Mesendoderm (in vitro differentiated cells): ENCODE data around the gene KAZN.

Source experiments
- DNase-seq: peaks from one replicate; pipeline ENCODE4 v3.0.0; 2013
- H2AK5ac ChIP-seq: 2 replicates; pipeline ENCODE4 v1.6.1; 2013; ENCODE audit warnings: low read length, inconsistent platforms
- H2BK120ac ChIP-seq: 2 replicates; pipeline ENCODE4 v1.6.1; 2013; ENCODE audit warnings: low read depth, mild to moderate bottlenecking, low read length, moderate library complexity, mixed read lengths
- H2BK15ac ChIP-seq: replicated peaks from 2 replicates; pipeline ENCODE4 v1.6.1; 2013; ENCODE audit warnings: low read depth, mild to moderate bottlenecking, moderate library complexity
- H2BK5ac ChIP-seq: 2 replicates; pipeline ENCODE4 v1.6.1; 2013; ENCODE audit warnings: low read length, inconsistent platforms
- H3K18ac ChIP-seq: 2 replicates; pipeline ENCODE4 v1.6.1; 2013; ENCODE audit warnings: mild to moderate bottlenecking, low read length, mixed read lengths
- H3K23ac ChIP-seq: one replicate; pipeline ENCODE4 v1.6.1; 2013; ENCODE audit warnings: low read length
- H3K27ac ChIP-seq: 2 replicates; pipeline ENCODE4 v1.5.1; 2013; ENCODE audit warnings: low read depth, mild to moderate bottlenecking, inconsistent platforms, low read length, moderate library complexity
- H3K27me3 ChIP-seq: 2 replicates; pipeline ENCODE4 v1.6.1; 2013; ENCODE audit warnings: low read length, control low read depth, mild to moderate bottlenecking, inconsistent platforms; ENCODE audit not compliant: insufficient read depth, poor library complexity
- H3K36me3 ChIP-seq: 2 replicates; pipeline ENCODE4 v1.6.1; 2013; ENCODE audit warnings: low read length, inconsistent platforms; ENCODE audit not compliant: control insufficient read depth, insufficient read depth
- H3K4ac ChIP-seq: one replicate; pipeline ENCODE4 v1.6.1; 2013; ENCODE audit warnings: low read depth, mild to moderate bottlenecking, low read length, moderate library complexity
- H3K4me1 ChIP-seq: 2 replicates; pipeline ENCODE4 v1.6.1; 2013; ENCODE audit warnings: low read depth, low read length, inconsistent platforms; ENCODE audit not compliant: control insufficient read depth
- H3K4me2 ChIP-seq: 2 replicates; pipeline ENCODE4 v1.6.1; 2013; ENCODE audit warnings: low read length
- H3K4me3 ChIP-seq: 2 replicates; pipeline ENCODE4 v1.5.1; 2013; ENCODE audit warnings: mild to moderate bottlenecking, low read length
- H3K56ac ChIP-seq: one replicate; pipeline ENCODE4 v1.6.1; 2013; ENCODE audit warnings: low read length
- H3K79me1 ChIP-seq: 2 replicates; pipeline ENCODE4 v1.6.1; 2013; ENCODE audit warnings: low read length, inconsistent platforms
- H3K79me2 ChIP-seq: 2 replicates; pipeline ENCODE4 v1.6.1; 2013; ENCODE audit warnings: mild to moderate bottlenecking, low read length; ENCODE audit not compliant: control insufficient read depth, insufficient read depth
- H3K9ac ChIP-seq: 2 replicates; pipeline ENCODE4 v1.6.1; 2013; ENCODE audit warnings: low read length, inconsistent platforms
- H4K5ac ChIP-seq: one replicate; pipeline ENCODE4 v1.6.1; 2013; ENCODE audit warnings: low read length
- H4K8ac ChIP-seq: one replicate; pipeline ENCODE4 v1.6.1; 2013; ENCODE audit warnings: low read depth, mild to moderate bottlenecking, control low read depth, low read length, moderate library complexity
- WGBS: extraction: QIAGEN DNeasy Blood & Tissue Kit; methylation state at CpG from one replicate; pipeline ENCODE4 v1.1.7; 2013; ENCODE audit warnings: low lambda C conversion rate, missing lambda C conversion rate; ENCODE audit not compliant: insufficient coverage; ENCODE audit errors: extremely low coverage; 5-methylcytosine and 5-hydroxymethylcytosine counted together

The KAZN gene

DNA sequence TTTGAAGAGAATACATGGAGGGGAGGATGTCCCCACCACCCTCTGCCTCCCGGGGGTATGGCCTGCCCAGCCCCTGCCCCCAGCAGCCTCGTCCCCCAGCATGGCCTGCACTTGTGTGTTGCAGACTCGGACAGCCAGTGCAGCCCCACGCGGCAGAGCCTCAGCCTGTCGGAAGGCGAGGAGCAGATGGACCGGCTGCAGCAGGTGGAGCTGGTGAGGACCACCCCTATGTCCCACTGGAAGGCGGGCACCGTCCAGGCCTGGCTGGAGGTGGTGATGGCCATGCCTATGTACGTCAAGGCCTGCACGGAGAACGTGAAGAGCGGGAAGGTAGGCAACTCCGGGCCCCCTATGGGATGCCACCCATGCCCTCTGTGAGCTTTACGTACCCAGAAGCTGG lies 495.6 kb downstream of the KAZN start:
- Histone ChIP-seq H2AK5ac (no peak overlapping the region), H3K4ac (no peak overlapping the region), H4K5ac (no peak overlapping the region), H3K36me3 (no peaks in the 10 kb centered on the region), H3K79me2 (no peaks in the 10 kb centered on the region), H3K23ac (no peak overlapping the region), H2BK120ac (no peak overlapping the region), H3K9ac (no peak overlapping the region), H3K4me1 (peaks cover 1% of the 10 kb centered on the region), H2BK5ac (no peak overlapping the region), H3K79me1 (no peaks in the 10 kb centered on the region), H3K4me3 (no peak overlapping the region), H3K18ac (no peak overlapping the region), H3K27me3 (no peaks in the 10 kb centered on the region), H2BK15ac (no peak overlapping the region), H3K27ac (no peak overlapping the region), H4K8ac (no peak overlapping the region), H3K4me2 (no peak overlapping the region), H3K56ac (no peak overlapping the region)
- no peak for DNase-seq
- no CpG with 5 or more reads among the region's 16 CpGs for WGBS

DNA sequence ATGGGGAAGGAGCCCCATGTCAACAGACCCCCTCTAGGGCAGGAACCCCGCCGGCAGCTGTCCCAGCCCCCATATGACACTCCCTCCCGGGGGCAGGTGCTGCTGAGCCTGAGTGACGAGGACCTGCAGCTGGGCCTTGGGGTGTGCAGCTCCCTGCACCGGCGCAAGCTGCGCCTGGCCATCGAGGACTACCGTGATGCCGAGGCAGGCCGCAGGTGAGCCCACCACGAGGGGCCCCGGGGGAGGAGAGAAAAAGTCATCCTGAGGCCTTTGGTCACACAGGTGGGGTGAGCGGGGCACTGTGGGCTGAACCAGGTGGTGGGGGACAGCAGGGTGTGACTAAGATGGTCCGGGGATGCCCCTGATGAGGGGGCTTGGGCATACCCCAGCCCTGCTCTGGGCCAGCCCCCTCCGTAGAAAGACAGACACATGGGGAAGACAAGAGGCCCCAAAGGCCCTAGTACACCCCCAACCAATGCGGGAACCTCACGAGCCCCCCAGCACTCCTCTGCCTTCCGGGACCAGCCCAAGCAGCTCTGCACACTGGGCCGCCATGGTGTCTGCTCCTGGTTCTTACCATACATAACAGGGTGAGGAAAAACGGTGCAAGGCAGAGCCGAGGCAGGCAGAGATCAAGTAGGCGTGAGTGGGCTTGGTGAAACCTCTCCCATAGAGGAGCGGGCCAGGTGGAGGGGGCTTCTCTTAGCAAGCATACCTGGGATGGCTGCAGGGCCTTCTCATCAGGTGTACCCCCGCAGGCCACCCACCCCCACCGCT lies 496.4 kb downstream of the KAZN start:
- DNase-seq = no peak
- Histone ChIP-seq H3K23ac (no peak overlapping the region), H3K27me3 (no peaks in the 10 kb centered on the region), H3K79me2 (no peaks in the 10 kb centered on the region), H2AK5ac (no peak overlapping the region), H2BK15ac (no peak overlapping the region), H4K5ac (no peak overlapping the region), H2BK5ac (no peak overlapping the region), H3K18ac (no peak overlapping the region), H3K27ac (no peak overlapping the region), H3K4me2 (no peak overlapping the region), H3K9ac (no peak overlapping the region), H3K4me3 (no peak overlapping the region), H4K8ac (no peak overlapping the region), H3K79me1 (no peaks in the 10 kb centered on the region), H2BK120ac (no peak overlapping the region), H3K56ac (no peak overlapping the region), H3K4ac (no peak overlapping the region), H3K4me1 (peaks cover 1% of the 10 kb centered on the region), H3K36me3 (no peaks in the 10 kb centered on the region)
- no CpG with 5 or more reads among the region's 26 CpGs for WGBS

DNA sequence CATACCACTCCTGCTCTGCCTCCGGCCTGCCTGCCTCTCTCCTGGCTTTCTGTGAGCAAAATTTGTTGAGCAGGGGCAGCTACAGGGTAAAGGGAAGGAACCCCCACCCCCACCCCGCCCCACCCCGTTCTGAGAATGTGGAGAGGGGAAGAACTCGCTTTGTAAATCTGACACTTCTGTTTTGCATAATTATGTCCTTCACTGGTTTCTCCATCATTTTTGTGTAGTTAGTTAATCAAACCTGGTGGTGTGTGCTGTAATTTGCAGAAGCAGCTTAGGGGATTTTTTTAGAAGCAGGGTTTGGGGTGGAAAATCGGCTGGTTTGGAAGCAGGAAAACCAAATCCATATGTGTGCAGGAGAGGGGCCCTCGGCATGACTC lies 497.0 kb downstream of the KAZN start:
- H4K8ac ChIP-seq = no peak overlapping the region
- H3K4ac ChIP-seq = no peak overlapping the region
- no peak overlapping the region for H2AK5ac ChIP-seq
- no peak overlapping the region for H3K27ac ChIP-seq
- no peak overlapping the region for H4K5ac ChIP-seq
- H3K9ac ChIP-seq = no peak overlapping the region
- no peaks in the 10 kb centered on the region for H3K79me2 ChIP-seq
- H3K23ac ChIP-seq = no peak overlapping the region
- no peak overlapping the region for H2BK5ac ChIP-seq
- no peaks in the 10 kb centered on the region for H3K36me3 ChIP-seq
- no peak overlapping the region for H3K4me3 ChIP-seq
- no peaks in the 10 kb centered on the region for H3K79me1 ChIP-seq
- H2BK15ac ChIP-seq = no peak overlapping the region
- no peaks in the 10 kb centered on the region for H3K27me3 ChIP-seq
- H3K4me2 ChIP-seq = no peak overlapping the region
- no CpG with 5 or more reads among the region's 6 CpGs for WGBS
- H3K56ac ChIP-seq = no peak overlapping the region
- peaks cover 1% of the 10 kb centered on the region for H3K4me1 ChIP-seq
- no peak overlapping the region for H3K18ac ChIP-seq
- DNase-seq = no peak
- no peak overlapping the region for H2BK120ac ChIP-seq

GRCh38 chr1:15096293-15096692 lies 497.8 kb downstream of the KAZN start:
- no peaks in the 10 kb centered on the region for H3K79me2 ChIP-seq

DNA sequence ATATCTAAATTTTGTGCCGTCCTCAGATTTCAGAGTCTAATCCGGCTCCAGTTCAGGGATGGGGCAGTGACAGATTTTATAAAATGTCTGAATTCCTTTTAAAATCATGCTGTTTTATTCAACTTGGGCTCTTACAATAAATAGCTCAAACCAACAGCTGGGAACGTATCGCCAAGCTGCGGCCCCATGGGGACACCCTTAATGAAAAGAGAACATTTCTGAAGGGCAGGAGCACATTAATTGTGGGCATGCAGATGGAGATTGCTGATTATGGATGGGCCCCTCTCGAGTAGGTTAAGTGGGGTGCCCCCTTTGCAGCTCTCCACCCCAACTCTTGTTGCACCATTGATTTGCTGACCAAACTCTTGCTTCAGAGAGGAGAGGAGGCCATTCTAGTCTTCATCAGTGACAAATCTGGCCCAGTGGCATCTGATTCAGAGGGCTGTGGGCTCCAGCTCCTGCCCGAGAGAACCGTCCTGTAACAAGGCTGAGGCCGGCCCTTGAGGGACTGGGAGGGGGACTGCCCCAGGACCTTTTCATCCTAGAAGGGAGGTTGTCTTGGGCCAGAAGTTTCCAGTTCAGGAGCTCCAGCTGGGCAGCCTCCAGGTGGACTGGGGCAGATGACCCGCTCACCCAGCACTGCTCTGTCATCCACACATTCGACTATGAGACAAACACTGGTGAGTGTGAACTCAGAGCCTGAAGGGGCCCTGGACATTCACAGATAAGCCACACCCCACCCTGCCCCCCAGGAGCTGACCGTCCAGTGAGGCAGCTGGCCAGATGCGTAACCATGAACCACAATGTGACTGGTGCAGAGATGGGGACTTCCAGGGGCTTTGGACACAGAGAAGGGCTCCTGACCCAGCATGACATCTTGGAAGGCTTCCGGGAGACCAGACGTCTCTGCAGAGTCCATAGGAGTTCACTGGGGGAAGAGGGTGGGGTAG lies 500.0 kb downstream of the KAZN start:
- WGBS = no CpG with 5 or more reads among the region's 15 CpGs
- Histone ChIP-seq H3K4me3 (no peak overlapping the region), H3K9ac (no peak overlapping the region), H3K4me2 (no peak overlapping the region), H2BK5ac (no peak overlapping the region), H3K36me3 (no peaks in the 10 kb centered on the region), H3K18ac (no peak overlapping the region), H3K23ac (no peak overlapping the region), H3K27me3 (no peaks in the 10 kb centered on the region), H3K4me1 (no peaks in the 10 kb centered on the region), H4K5ac (no peak overlapping the region), H4K8ac (no peak overlapping the region), H3K79me2 (no peaks in the 10 kb centered on the region), H2BK120ac (no peak overlapping the region), H3K79me1 (no peaks in the 10 kb centered on the region), H2AK5ac (no peak overlapping the region), H3K27ac (no peak overlapping the region), H2BK15ac (no peak overlapping the region), H3K56ac (no peak overlapping the region), H3K4ac (no peak overlapping the region)
- DNase-seq = no peak

More at GRCh38 chr1:15096293-15096692, 497.8 kb downstream of the KAZN start:
- DNase-seq = no peak
- Histone ChIP-seq H3K18ac (no peak overlapping the region), H3K4me2 (no peak overlapping the region), H2BK15ac (no peak overlapping the region), H3K79me1 (no peaks in the 10 kb centered on the region), H3K4me1 (no peaks in the 10 kb centered on the region), H3K56ac (no peak overlapping the region), H2AK5ac (no peak overlapping the region), H3K23ac (no peak overlapping the region), H2BK120ac (no peak overlapping the region), H3K36me3 (no peaks in the 10 kb centered on the region), H4K5ac (no peak overlapping the region), H3K27me3 (no peaks in the 10 kb centered on the region), H4K8ac (no peak overlapping the region), H3K4me3 (no peak overlapping the region), H3K9ac (no peak overlapping the region), H3K4ac (no peak overlapping the region), H3K27ac (no peak overlapping the region), H2BK5ac (no peak overlapping the region)
- no CpG with 5 or more reads among the region's 7 CpGs for WGBS
